Coronary artery (tissue), 2 donors: ENCODE measurements around the gene RAPGEF6.

Source experiments
- DNase-seq: peaks from one replicate; pipeline ENCODE4 v3.0.0-alpha.2; 2017; ENCODE audit warnings: low spot score
- H3K27ac ChIP-seq, 2 donors: fragments of 200-600 bp; sonication (generic); one replicate each; pipeline ENCODE4 v1.5.1; 2016 to 2019
- H3K4me3 ChIP-seq: fragments of 200-600 bp; sonication (generic); 2 replicates; pipeline ENCODE4 v1.5.1; 2016; ENCODE audit warnings: mild to moderate bottlenecking, moderate library complexity
- TF ChIP-seq, protein P1 (sequence below): fragments of 200-600 bp; sonication (generic); IDR thresholded peaks from one replicate; pipeline ENCODE4 v1.5.1; 2019; ENCODE audit warnings: antibody characterized with exemption

RAPGEF6 gene

DNA sequence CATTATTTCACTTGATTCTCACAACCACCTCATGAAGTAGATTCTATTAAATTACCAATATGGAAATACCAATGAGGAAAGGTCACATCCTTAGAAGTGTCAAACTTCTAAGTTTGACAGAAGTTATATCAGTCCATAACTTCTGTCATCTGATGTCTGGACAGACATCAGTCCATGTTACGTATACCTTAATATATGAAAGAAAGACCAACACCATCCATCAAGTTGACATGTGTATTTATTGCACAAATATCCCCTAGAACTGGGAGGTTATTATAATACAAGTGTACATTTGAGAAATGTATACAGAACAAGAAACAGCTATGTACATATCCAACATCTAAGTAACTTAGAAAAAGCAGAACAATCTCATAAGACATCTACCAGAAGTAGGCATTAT, 6.5 kb upstream of the RAPGEF6 start:
- Histone ChIP-seq H3K27ac (no peak overlapping the region), H3K4me3 (no peak overlapping the region)
- TF ChIP-seq, protein P1, sequence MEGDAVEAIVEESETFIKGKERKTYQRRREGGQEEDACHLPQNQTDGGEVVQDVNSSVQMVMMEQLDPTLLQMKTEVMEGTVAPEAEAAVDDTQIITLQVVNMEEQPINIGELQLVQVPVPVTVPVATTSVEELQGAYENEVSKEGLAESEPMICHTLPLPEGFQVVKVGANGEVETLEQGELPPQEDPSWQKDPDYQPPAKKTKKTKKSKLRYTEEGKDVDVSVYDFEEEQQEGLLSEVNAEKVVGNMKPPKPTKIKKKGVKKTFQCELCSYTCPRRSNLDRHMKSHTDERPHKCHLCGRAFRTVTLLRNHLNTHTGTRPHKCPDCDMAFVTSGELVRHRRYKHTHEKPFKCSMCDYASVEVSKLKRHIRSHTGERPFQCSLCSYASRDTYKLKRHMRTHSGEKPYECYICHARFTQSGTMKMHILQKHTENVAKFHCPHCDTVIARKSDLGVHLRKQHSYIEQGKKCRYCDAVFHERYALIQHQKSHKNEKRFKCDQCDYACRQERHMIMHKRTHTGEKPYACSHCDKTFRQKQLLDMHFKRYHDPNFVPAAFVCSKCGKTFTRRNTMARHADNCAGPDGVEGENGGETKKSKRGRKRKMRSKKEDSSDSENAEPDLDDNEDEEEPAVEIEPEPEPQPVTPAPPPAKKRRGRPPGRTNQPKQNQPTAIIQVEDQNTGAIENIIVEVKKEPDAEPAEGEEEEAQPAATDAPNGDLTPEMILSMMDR = no peak
- DNase-seq = no peak

DNA sequence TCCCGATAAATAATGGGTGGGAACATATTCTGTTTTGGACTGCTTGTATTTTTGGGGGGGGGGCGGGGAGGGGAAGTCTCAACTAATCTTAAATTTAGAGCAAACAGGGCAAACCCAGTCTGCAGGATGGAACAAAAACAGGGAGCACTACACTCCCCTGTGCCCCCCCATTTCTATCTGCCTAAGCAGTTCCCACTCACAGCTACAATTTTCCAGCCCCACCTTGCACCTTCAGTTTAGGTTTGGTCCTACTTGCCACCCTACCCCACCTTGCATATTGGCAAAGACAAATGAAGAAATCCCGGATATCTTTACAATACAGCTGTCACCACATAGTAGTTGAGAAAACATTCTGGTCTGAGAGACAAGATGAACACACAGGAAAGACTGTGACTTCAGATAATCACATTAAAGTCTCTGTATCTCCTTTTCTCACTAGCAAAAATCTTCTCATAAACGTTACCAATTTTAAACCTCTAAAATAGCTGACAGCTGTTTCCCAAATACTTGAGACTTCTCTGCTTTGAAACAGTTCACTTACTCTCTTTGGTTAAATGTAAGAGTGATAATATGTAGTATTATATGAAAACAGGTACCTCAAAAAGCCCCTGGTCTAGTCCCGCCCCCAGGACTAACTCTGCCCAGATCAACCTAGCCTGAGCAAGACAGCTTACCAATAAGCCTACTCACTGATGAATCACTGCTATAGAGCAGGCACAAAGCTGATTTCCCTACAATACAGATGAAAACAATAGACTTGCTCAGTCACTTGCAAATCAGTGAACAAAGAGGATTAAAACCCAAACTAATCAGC, 5.2 kb upstream of the RAPGEF6 start:
- no peak overlapping the region for H3K27ac ChIP-seq
- no peak for DNase-seq

DNA sequence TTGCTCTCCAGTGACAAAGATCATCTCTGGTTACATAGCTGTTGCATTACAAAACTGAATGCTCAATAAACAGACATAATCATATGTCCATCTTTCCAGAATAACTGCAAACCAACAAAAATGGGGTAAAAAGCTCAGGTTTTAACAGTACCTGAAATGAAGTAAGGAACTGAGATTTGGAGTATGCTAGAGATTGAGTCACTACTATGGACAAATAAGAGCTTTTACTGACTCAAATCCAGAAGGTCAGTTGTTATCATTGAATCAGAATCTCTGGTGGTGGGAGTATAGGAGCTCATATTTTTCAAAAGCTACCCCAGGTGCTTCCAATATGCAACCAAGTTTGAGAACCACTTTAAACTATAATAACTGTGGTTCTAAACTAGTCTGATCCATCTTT, 4.1 kb upstream of the RAPGEF6 start:
- TF ChIP-seq, protein P1 = no peak
- no peak for DNase-seq
- Histone ChIP-seq H3K27ac (no peak overlapping the region), H3K4me3 (no peak overlapping the region)

More for the DNA sequence above, 5.2 kb upstream of the RAPGEF6 start:
- no peak overlapping the region for H3K4me3 ChIP-seq
- TF ChIP-seq, protein P1 = no peak

DNA sequence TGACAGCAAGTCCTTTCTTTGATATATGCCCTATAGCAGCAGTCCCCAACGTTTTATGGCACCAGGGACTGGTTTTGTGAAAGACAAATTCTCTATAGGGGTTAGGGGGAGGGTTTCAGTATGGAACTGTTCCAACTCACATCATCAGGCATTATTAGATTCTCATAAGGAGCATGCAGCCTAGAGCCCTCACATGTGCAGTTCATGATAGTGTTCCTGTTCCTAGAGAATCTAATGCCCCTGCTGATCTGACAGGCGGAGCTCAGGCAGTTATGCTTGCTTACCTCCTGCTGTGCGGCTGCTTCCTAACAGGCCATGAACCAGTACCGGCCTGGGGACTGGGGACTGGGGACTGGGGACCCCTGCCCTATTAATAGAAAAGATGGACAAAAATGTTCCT, 2.7 kb upstream of the RAPGEF6 start:
- no peak for DNase-seq
- TF ChIP-seq, protein P1 = no peak
- Histone ChIP-seq H3K4me3 (no peak overlapping the region), H3K27ac (no peak overlapping the region)

DNA sequence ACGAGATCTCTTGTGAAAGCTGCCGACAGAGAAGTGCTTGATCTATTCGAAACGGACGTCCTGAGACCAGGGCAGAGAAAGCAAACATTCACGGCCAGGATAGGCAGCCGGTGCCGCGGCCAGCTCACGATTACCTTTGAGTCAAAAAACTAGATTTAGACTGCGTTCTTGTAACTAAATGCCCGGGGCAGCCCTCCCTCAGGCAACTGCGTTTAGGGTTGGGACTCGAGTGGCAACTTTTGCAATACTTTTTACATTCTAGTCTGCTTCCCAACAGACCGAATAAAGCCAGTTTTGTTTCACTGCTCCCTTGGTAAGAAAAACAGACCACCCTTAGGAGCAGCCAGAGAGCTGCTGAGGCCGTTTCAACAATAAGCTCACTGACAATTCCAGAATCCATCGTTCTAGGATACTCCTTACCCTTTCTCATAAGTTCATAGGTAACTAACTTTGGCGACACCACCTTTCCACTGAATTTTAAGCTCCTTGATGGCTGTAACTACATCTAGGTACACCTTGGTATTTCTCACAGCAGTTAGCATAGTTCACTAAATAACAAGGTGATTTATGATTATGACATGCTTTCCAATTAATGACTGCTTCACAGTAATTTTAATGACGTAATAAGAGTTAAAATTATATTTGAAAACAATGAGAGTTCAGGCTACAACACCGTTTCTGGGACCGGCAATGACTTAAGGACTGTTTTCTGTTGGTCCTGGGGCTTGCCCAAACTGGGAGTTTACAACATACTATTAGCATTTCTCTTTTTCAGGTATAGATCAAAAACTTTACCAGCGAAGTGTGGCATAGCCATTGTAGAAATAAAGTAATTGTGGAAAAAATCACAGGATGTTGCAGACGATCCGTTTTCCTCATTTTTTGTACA, 899 bp upstream of the RAPGEF6 start:
- no peak for DNase-seq
- TF ChIP-seq, protein P1 = no peak
- Histone ChIP-seq H3K4me3 (peak overlapping the region; percentile 97), H3K27ac (peak overlapping the region; percentile 94 to 96)

DNA sequence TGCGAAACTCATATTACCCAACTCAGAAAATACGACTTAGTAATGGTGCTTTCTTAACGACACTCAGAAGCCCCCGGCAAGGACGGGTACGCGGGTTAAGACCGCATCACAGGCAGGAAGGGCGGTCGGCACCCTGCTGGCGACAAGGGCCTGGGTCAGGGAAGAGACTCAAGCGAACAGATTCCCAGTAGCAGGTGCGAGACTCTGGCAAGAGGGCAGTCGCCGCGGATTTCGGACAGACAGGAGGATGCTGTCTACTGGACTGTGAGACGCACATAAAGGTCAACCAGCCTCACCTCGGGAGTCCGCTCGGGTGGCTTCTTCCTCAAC, 398 bp downstream of the RAPGEF6 start:
- TF ChIP-seq, protein P1 = no peak
- DNase-seq = no peak
- H3K27ac ChIP-seq = peak overlapping the region; percentile 94
- peak overlapping the region; percentile 97 for H3K4me3 ChIP-seq
